GM19023 (cell line): ENCODE measurements around the gene CARS1.

Experiments used
- ATAC-seq: cut with Tn5 transposase; IDR thresholded peaks from one replicate; pipeline ENCODE4 v1.9.1; 2021; ENCODE audit warnings: mild to moderate bottlenecking, moderate library complexity; ENCODE audit not compliant: unreplicated experiment

The CARS1 gene

GRCh38 chr11:3057069-3057963, at the start of gene CARS1:
Gene CARS1, minus strand, starts transcription at chr11:3057423. Its CDS starts 56 bp downstream, at chr11:3057367.
- peak; percentile 96 for ATAC-seq

- no peak for ATAC-seq
These were observed 48.8 kb upstream of the CARS1 start for GRCh38 chr11:3105791-3106735.

- no peak for ATAC-seq
These were observed 48.0 kb upstream of the CARS1 start for GRCh38 chr11:3104961-3105790.

GRCh38 chr11:3104051-3104714, 47.0 kb upstream of the CARS1 start:
- ATAC-seq, result no peak

- no peak for ATAC-seq
These were observed 45.9 kb upstream of the CARS1 start for GRCh38 chr11:3103076-3103475.

GRCh38 chr11:3102641-3102921, 45.4 kb upstream of the CARS1 start:
- no peak for ATAC-seq

- ATAC-seq, result no peak
These were observed 44.9 kb upstream of the CARS1 start for GRCh38 chr11:3101921-3102640.

- no peak for ATAC-seq
These were observed 42.0 kb upstream of the CARS1 start for GRCh38 chr11:3099178-3099577.

GRCh38 chr11:3096909-3097530, 39.8 kb upstream of the CARS1 start:
- no peak for ATAC-seq

GRCh38 chr11:3095712-3096361, 38.6 kb upstream of the CARS1 start:
- ATAC-seq, result no peak

- no peak for ATAC-seq
These were observed 37.1 kb upstream of the CARS1 start for GRCh38 chr11:3094223-3094824.

- ATAC-seq, result no peak
These were observed 36.3 kb upstream of the CARS1 start for GRCh38 chr11:3093281-3094191.

GRCh38 chr11:3092603-3093141, 35.4 kb upstream of the CARS1 start:
- ATAC-seq, result no peak

GRCh38 chr11:3091846-3092602, 34.8 kb upstream of the CARS1 start:
- no peak for ATAC-seq

- no peak for ATAC-seq
These were observed 34.0 kb upstream of the CARS1 start for GRCh38 chr11:3091081-3091845.
